Osteocyte (in vitro differentiated cells): Measurements from ENCODE around the gene DACH1. TPM values are rescaled to one million over a fixed set of nuclear protein-coding genes. Genes with fewer than 3 reads are reported as not detected.

Experiments
- DNase-seq: peaks from one replicate; pipeline ENCODE4 v3.0.0; 2021; ENCODE audit warnings: mixed read lengths; ENCODE audit not compliant: unreplicated experiment; ENCODE audit errors: extremely low spot score
- H3K27ac Mint-ChIP-seq: one replicate; pipeline ENCODE4 v1.8.0; 2021; ENCODE audit warnings: mild to moderate bottlenecking, mixed read lengths; ENCODE audit not compliant: unreplicated experiment
- H3K27me3 Mint-ChIP-seq: one replicate; pipeline ENCODE4 v1.8.0; 2021; ENCODE audit warnings: mixed read lengths; ENCODE audit not compliant: unreplicated experiment
- H3K36me3 Mint-ChIP-seq: one replicate; pipeline ENCODE4 v1.8.0; 2021; ENCODE audit warnings: mixed read lengths; ENCODE audit not compliant: unreplicated experiment
- H3K4me1 Mint-ChIP-seq: one replicate; pipeline ENCODE4 v1.8.0; 2021; ENCODE audit warnings: mixed read lengths; ENCODE audit not compliant: unreplicated experiment
- H3K4me3 Mint-ChIP-seq: one replicate; pipeline ENCODE4 v1.8.0; 2021; ENCODE audit warnings: mild to moderate bottlenecking, moderate library complexity, mixed read lengths; ENCODE audit not compliant: unreplicated experiment
- H3K9me3 Mint-ChIP-seq: one replicate; pipeline ENCODE4 v1.8.0; 2021; ENCODE audit warnings: mixed read lengths; ENCODE audit not compliant: unreplicated experiment
- total RNA-seq: library from RNA; stranded (reverse); gene quantifications from 2 replicates; pipeline ENCODE4 v1.2.1, GENCODE V29; 2021
- TF ChIP-seq, protein P1 (sequence below): fragments of 200-600 bp; sonication (generic); IDR thresholded peaks from 2 replicates; pipeline ENCODE4 v1.5.0; 2021; ENCODE audit warnings: antibody characterized with exemption, mild to moderate bottlenecking, moderate library complexity

DACH1 gene
- total RNA-seq, 1 donor from 2014 or later: 0.54 TPM

DNA sequence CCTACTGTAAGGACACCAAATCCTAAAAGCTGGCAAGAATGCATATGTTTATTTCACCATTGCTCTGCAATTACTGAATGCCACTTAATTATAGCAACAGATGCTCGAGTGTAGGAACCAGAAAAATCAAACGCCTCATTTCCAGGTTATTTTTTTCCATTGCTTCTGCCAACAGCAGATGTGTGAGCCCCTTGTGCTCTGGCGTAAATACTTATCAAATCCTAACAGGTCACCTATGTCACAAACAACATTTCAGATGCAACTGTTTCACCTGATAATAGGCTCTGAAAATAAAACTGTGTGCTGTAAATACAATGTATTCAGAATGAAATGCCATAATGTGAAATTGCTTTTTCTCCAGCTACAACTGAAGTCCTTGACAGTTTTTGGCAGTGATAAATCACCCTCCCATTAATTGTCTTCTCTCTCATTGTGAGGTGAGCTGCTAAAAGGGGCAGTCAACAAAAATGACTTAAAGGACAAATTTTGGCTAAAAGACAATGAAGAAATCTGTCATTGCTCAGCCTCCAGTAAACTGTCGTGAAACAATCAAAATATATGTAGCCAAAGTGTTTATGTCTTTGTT, 344.0 kb downstream of the DACH1 start:
- no peak for DNase-seq
- TF ChIP-seq, protein P1, sequence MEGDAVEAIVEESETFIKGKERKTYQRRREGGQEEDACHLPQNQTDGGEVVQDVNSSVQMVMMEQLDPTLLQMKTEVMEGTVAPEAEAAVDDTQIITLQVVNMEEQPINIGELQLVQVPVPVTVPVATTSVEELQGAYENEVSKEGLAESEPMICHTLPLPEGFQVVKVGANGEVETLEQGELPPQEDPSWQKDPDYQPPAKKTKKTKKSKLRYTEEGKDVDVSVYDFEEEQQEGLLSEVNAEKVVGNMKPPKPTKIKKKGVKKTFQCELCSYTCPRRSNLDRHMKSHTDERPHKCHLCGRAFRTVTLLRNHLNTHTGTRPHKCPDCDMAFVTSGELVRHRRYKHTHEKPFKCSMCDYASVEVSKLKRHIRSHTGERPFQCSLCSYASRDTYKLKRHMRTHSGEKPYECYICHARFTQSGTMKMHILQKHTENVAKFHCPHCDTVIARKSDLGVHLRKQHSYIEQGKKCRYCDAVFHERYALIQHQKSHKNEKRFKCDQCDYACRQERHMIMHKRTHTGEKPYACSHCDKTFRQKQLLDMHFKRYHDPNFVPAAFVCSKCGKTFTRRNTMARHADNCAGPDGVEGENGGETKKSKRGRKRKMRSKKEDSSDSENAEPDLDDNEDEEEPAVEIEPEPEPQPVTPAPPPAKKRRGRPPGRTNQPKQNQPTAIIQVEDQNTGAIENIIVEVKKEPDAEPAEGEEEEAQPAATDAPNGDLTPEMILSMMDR: no peak
- no peaks in the 10 kb centered on the region for H3K9me3 Mint-ChIP-seq
- H3K4me1 Mint-ChIP-seq: no peaks in the 10 kb centered on the region
- H3K4me3 Mint-ChIP-seq: no peak overlapping the region
- H3K36me3 Mint-ChIP-seq: no peaks in the 10 kb centered on the region
- no peaks in the 10 kb centered on the region for H3K27me3 Mint-ChIP-seq
- H3K27ac Mint-ChIP-seq: no peak overlapping the region

DNA sequence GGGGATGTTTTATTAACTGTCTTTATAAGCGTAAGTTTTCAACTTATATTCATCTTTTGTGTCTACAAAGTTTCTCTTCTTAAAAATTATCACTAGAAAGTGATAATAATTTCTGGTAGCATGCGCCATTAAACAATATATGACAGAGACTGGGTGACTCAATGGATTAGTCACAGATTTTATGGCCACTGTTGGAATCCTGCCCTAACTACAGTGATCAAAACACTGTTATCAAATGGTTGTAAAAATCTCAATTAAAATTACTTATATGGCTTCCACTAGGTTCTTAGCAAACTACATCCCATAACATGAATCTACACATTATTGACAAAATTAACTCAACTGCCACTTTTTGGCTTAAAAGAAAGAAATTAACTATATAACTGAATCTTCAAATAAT, 350.0 kb downstream of the DACH1 start:
- no peaks in the 10 kb centered on the region for H3K4me1 Mint-ChIP-seq
- no peaks in the 10 kb centered on the region for H3K9me3 Mint-ChIP-seq
- TF ChIP-seq, protein P1: no peak
- DNase-seq: no peak
- no peaks in the 10 kb centered on the region for H3K27me3 Mint-ChIP-seq
- H3K27ac Mint-ChIP-seq: no peak overlapping the region
- H3K4me3 Mint-ChIP-seq: no peak overlapping the region
- H3K36me3 Mint-ChIP-seq: no peaks in the 10 kb centered on the region

DNA sequence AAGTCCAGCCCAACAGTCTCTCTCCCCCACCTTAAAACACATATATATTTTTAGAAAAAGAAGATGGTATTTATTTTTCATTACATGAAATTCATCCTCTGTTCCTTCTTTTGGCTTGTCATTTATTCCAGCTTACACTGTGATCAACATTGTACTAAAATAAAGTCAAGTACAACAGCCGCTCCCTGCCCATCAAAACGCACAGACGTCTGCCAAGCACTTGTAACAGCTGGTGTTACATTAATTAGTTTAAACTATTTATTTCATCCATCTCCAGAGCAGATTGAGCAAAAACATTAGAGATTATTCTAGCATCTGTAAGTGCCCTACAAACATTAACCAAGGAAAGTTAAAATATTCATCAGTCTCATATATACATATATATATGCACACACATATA, 350.5 kb downstream of the DACH1 start:
- no peak overlapping the region for H3K27ac Mint-ChIP-seq
- TF ChIP-seq, protein P1: no peak
- H3K36me3 Mint-ChIP-seq: no peaks in the 10 kb centered on the region
- no peaks in the 10 kb centered on the region for H3K27me3 Mint-ChIP-seq
- no peak overlapping the region for H3K4me3 Mint-ChIP-seq
- H3K9me3 Mint-ChIP-seq: no peaks in the 10 kb centered on the region
- DNase-seq: no peak
- H3K4me1 Mint-ChIP-seq: no peaks in the 10 kb centered on the region

DNA sequence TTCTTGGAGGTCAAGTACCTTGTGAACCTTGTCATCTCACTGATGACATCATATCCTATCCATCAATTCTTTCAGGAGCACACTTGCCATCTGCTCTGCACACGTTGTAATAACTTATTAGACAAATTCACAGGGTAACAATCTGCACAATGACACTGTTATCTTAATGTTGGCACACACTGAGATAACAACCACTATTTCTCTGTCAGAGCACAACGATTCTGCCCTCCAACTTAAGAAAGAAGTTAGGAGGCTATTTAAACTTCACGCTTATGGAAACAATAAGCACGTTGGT, 351.3 kb downstream of the DACH1 start:
- no peaks in the 10 kb centered on the region for H3K4me1 Mint-ChIP-seq
- H3K4me3 Mint-ChIP-seq: no peak overlapping the region
- H3K36me3 Mint-ChIP-seq: no peaks in the 10 kb centered on the region
- DNase-seq: no peak
- no peaks in the 10 kb centered on the region for H3K9me3 Mint-ChIP-seq
- no peaks in the 10 kb centered on the region for H3K27me3 Mint-ChIP-seq
- TF ChIP-seq, protein P1: no peak
- no peak overlapping the region for H3K27ac Mint-ChIP-seq

DNA sequence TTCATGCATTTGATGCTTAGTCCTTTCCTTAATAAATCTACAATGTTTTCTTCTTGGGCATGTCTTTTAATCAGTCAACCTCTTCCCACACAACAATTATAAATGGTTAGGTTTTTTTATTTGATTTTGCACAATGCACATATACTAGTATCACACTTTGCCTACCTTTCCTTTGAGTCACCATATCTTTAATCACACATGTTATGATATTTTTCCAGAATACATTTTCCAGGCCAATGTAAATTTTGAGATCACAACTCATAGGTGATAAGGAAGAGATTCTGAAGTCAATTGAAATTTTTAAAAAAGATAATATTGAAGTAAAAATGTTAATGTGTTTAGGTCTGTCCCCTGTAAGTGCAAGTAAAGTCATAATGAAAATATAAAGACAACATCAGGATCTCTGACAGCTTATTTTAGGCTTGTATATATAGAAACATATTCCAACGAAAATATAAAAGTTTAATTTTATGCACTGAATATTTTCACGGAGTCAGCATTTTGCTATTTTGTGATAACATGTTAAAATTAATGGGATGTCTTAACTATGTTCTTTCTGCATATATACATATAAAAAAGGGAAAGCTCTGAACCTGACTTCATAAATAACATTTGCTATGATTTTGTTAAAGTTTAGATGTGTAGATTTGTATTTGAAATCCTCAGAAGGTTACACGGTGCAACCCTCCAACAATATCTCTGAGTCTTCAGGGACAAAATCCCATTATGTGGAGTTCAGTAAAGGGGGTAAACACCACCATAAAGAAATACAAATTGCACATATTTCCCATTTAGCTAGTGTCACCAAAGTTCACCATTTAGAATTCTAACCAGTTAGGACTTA, 351.9 kb downstream of the DACH1 start:
- DNase-seq: no peak
- Mint-ChIP-seq H3K36me3 (no peaks in the 10 kb centered on the region), H3K9me3 (no peaks in the 10 kb centered on the region), H3K4me1 (no peaks in the 10 kb centered on the region), H3K4me3 (no peak overlapping the region), H3K27me3 (no peaks in the 10 kb centered on the region), H3K27ac (no peak overlapping the region)
- TF ChIP-seq, protein P1: no peak
